Measurements from ENCODE around the gene P2RY2.
"Not testable (repeated sequence)": the region's sequence is repeated elsewhere in the genome, so short reads cannot be mapped to it uniquely, and the experiment has no call there.

Gene P2RY2

GRCh38 chr11:73267906-73268540, 49.9 kb downstream of the P2RY2 start:
- TF ChIP-seq POLR2AphosphoS5 (IDR thresholded peaks at IDR 0.05; ENCODE audit: low read depth, low read length) (no peak), POLR2A (IDR thresholded peaks at IDR 0.05; ENCODE audit: low read depth, low read length) (no peak), POU2F2 (IDR thresholded peaks at IDR 0.05; ENCODE audit: low read depth, low read length) (no peak), TAF1 (IDR thresholded peaks at IDR 0.05; ENCODE audit: low read depth, low read length) (no peak), SPI1 (IDR thresholded peaks at IDR 0.05; ENCODE audit: low read depth, low read length) (no peak), PAX5 (IDR thresholded peaks at IDR 0.05; ENCODE audit: insufficient read depth, low read length, severe bottlenecking) (no peak)
- FAIRE-seq (peak; percentile 57), DNase-seq (ENCODE audit: insufficient read length, low spot score) (no peak)

- TF ChIP-seq POU2F2 (IDR thresholded peaks at IDR 0.05; ENCODE audit: low read depth, low read length) (no peak), POLR2A (IDR thresholded peaks at IDR 0.05; ENCODE audit: low read depth, low read length) (no peak), POLR2AphosphoS5 (IDR thresholded peaks at IDR 0.05; ENCODE audit: low read depth, low read length) (no peak), TAF1 (IDR thresholded peaks at IDR 0.05; ENCODE audit: low read depth, low read length) (no peak), PAX5 (IDR thresholded peaks at IDR 0.05; ENCODE audit: insufficient read depth, low read length, severe bottlenecking) (no peak), SPI1 (IDR thresholded peaks at IDR 0.05; ENCODE audit: low read depth, low read length) (no peak)
- DNase-seq (ENCODE audit: insufficient read length, low spot score) (no peak), FAIRE-seq (no peak)
These were observed 50.7 kb downstream of the P2RY2 start for GRCh38 chr11:73268671-73269271.

GRCh38 chr11:73269459-73270015, 51.5 kb downstream of the P2RY2 start:
- FAIRE-seq (no peak), DNase-seq (ENCODE audit: insufficient read length, low spot score) (no peak)
- no peak for TF ChIP-seq PAX5 (IDR thresholded peaks at IDR 0.05; ENCODE audit: insufficient read depth, low read length, severe bottlenecking)
- no peak for TF ChIP-seq TAF1 (IDR thresholded peaks at IDR 0.05; ENCODE audit: low read depth, low read length)
- no peak for TF ChIP-seq POLR2A (IDR thresholded peaks at IDR 0.05; ENCODE audit: low read depth, low read length)
- no peak for TF ChIP-seq POLR2AphosphoS5 (IDR thresholded peaks at IDR 0.05; ENCODE audit: low read depth, low read length)
- no peak for TF ChIP-seq POU2F2 (IDR thresholded peaks at IDR 0.05; ENCODE audit: low read depth, low read length)

GRCh38 chr11:73270016-73270854, 52.2 kb downstream of the P2RY2 start:
- no peak for TF ChIP-seq POLR2AphosphoS5 (IDR thresholded peaks at IDR 0.05; ENCODE audit: low read depth, low read length)
- no peak for TF ChIP-seq POLR2A (IDR thresholded peaks at IDR 0.05; ENCODE audit: low read depth, low read length)
- TF ChIP-seq TAF1 (IDR thresholded peaks at IDR 0.05; ENCODE audit: low read depth, low read length) = no peak
- TF ChIP-seq SPI1 (IDR thresholded peaks at IDR 0.05; ENCODE audit: low read depth, low read length) = peak; percentile 95
- TF ChIP-seq POU2F2 (IDR thresholded peaks at IDR 0.05; ENCODE audit: low read depth, low read length) = no peak
- FAIRE-seq = peak; percentile 84
- no peak for DNase-seq (ENCODE audit: insufficient read length, low spot score)

- TF ChIP-seq POLR2A (IDR thresholded peaks at IDR 0.05; ENCODE audit: low read depth, low read length) (no peak), TAF1 (IDR thresholded peaks at IDR 0.05; ENCODE audit: low read depth, low read length) (no peak), POLR2AphosphoS5 (IDR thresholded peaks at IDR 0.05; ENCODE audit: low read depth, low read length) (no peak), PAX5 (IDR thresholded peaks at IDR 0.05; ENCODE audit: insufficient read depth, low read length, severe bottlenecking) (no peak), POU2F2 (IDR thresholded peaks at IDR 0.05; ENCODE audit: low read depth, low read length) (no peak), SPI1 (IDR thresholded peaks at IDR 0.05; ENCODE audit: low read depth, low read length) (no peak)
- FAIRE-seq (peak; percentile 55), DNase-seq (ENCODE audit: insufficient read length, low spot score) (no peak)
These were observed 52.9 kb downstream of the P2RY2 start for GRCh38 chr11:73270855-73271477.

GRCh38 chr11:73271478-73271865, 53.4 kb downstream of the P2RY2 start:
- peak; percentile 62 for FAIRE-seq
- peak; percentile 65 for TF ChIP-seq SPI1 (IDR thresholded peaks at IDR 0.05; ENCODE audit: low read depth, low read length)
- not testable (repeated sequence) for DNase-seq (ENCODE audit: insufficient read length, low spot score)

- TF ChIP-seq POLR2AphosphoS5 (IDR thresholded peaks at IDR 0.05; ENCODE audit: low read depth, low read length) (no peak), TAF1 (IDR thresholded peaks at IDR 0.05; ENCODE audit: low read depth, low read length) (no peak), PAX5 (IDR thresholded peaks at IDR 0.05; ENCODE audit: insufficient read depth, low read length, severe bottlenecking) (no peak), POLR2A (IDR thresholded peaks at IDR 0.05; ENCODE audit: low read depth, low read length) (no peak), POU2F2 (IDR thresholded peaks at IDR 0.05; ENCODE audit: low read depth, low read length) (no peak), SPI1 (IDR thresholded peaks at IDR 0.05; ENCODE audit: low read depth, low read length) (peak; percentile 27; the same call in 1 of the 2 replicates)
- no peak for DNase-seq (ENCODE audit: insufficient read length, low spot score)
- FAIRE-seq = no peak
These were observed 54.0 kb downstream of the P2RY2 start, which contains the start of gene P2RY6 for GRCh38 chr11:73271936-73272679. Gene P2RY6 (plus strand): TSS chr11:73272338. CDS start chr11:73296519, 24,181 bp downstream.

- no peak for FAIRE-seq
- DNase-seq (ENCODE audit: insufficient read length, low spot score) = no peak
- TF ChIP-seq TAF1 (IDR thresholded peaks at IDR 0.05; ENCODE audit: low read depth, low read length) = no peak
- TF ChIP-seq PAX5 (IDR thresholded peaks at IDR 0.05; ENCODE audit: insufficient read depth, low read length, severe bottlenecking) = no peak
- no peak for TF ChIP-seq POLR2A (IDR thresholded peaks at IDR 0.05; ENCODE audit: low read depth, low read length)
- TF ChIP-seq POU2F2 (IDR thresholded peaks at IDR 0.05; ENCODE audit: low read depth, low read length) = no peak
- no peak for TF ChIP-seq SPI1 (IDR thresholded peaks at IDR 0.05; ENCODE audit: low read depth, low read length)
- TF ChIP-seq POLR2AphosphoS5 (IDR thresholded peaks at IDR 0.05; ENCODE audit: low read depth, low read length) = no peak
These were observed 54.6 kb downstream of the P2RY2 start for GRCh38 chr11:73272680-73273038.
